Lower leg skin (tissue), 3 donors: ENCODE results near the gene CCDC127.

ENCODE experiments used
- POLR2A ChIP-seq, 2 donors: fragments of 450-650 bp; IDR thresholded peaks; one replicate each; pipeline ENCODE4 v1.6.1; 2016 to 2017; ENCODE audit warnings: antibody characterized with exemption in 2 of 2, mild to moderate bottlenecking in 1 of 2, moderate library complexity in 1 of 2
- TF ChIP-seq, protein P1 (sequence below), 3 donors: fragments of 450-650 bp; IDR thresholded peaks; one replicate each; pipeline ENCODE4 v1.5.1; 2016; ENCODE audit warnings: antibody characterized with exemption in 3 of 3, mild to moderate bottlenecking in 3 of 3, moderate library complexity in 2 of 3

DNA sequence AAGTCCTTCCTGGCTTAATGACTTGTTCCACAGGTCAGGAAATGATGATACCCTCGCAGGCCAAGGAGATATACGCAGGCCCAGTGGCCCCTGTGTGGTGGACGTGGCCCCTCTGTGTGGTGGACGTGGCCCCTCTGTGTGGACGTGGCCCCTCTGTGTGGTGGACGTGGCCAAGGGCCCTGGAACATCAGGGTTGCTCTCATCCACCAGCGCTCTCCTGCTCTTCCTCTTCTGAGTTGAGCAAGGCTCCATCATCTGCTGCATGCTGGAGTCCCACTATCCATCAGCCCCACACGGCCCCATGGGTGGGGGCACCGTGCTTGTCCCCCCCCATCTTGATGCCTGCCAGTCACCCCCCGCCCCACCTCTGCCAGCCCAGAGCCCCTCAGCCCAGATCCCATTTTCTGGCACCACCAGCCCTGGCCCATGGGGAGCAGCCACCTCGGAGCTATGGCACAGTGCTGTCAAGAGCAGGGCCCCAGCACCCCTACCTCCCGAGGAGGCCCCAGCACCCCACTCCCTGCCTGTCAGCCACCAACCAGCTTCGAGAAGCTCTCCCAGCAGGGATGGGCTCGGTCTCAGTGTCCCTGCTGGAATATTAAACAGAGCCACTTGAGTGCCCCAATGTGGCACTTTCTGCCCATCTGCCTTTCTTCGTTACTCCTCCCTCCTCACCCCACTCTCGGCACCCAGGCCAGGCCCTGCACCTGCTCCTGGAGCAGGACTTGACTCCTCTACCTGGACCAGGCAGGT, 18.6 kb downstream of the CCDC127 start:
- TF ChIP-seq, protein P1, sequence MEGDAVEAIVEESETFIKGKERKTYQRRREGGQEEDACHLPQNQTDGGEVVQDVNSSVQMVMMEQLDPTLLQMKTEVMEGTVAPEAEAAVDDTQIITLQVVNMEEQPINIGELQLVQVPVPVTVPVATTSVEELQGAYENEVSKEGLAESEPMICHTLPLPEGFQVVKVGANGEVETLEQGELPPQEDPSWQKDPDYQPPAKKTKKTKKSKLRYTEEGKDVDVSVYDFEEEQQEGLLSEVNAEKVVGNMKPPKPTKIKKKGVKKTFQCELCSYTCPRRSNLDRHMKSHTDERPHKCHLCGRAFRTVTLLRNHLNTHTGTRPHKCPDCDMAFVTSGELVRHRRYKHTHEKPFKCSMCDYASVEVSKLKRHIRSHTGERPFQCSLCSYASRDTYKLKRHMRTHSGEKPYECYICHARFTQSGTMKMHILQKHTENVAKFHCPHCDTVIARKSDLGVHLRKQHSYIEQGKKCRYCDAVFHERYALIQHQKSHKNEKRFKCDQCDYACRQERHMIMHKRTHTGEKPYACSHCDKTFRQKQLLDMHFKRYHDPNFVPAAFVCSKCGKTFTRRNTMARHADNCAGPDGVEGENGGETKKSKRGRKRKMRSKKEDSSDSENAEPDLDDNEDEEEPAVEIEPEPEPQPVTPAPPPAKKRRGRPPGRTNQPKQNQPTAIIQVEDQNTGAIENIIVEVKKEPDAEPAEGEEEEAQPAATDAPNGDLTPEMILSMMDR (IDR thresholded peaks at IDR 0.05) = no peak
- TF ChIP-seq POLR2A (IDR thresholded peaks at IDR 0.05) = no peak
